Brain microvascular endothelial cell (primary cell): ENCODE measurements around the gene LRRC25.
"Not testable (repeated sequence)": the region's sequence is repeated elsewhere in the genome, so short reads cannot be mapped to it uniquely, and the experiment has no call there.

Experiments used
- DNase-seq: peaks from one replicate; pipeline ENCODE4 v3.0.0-alpha.2; 2020
- H3K27ac ChIP-seq: fragments of 250-450 bp; sonication (Bioruptor Pico); 2 replicates; pipeline ENCODE4 v1.5.1; 2020; ENCODE audit warnings: mild to moderate bottlenecking, moderate library complexity
- H3K27me3 ChIP-seq: fragments of 250-450 bp; sonication (Bioruptor Pico); replicated peaks from 2 replicates; pipeline ENCODE4 v1.5.1; 2020; ENCODE audit warnings: mild to moderate bottlenecking
- H3K36me3 ChIP-seq: fragments of 250-450 bp; sonication (Bioruptor Pico); replicated peaks from 2 replicates; pipeline ENCODE4 v1.5.1; 2020; ENCODE audit warnings: mild to moderate bottlenecking
- H3K4me3 ChIP-seq: 2 replicates; pipeline ENCODE4 v1.5.1; 2011; ENCODE audit warnings: low read depth, mild to moderate bottlenecking, control low read depth, low read length, moderate library complexity
- in situ Hi-C: cut with HindIII; loops from 2 replicates; pipeline ENCODE4 v1.10.0; 2017; ENCODE audit warnings: low sequenced_read_pairs, low pct_ligation_motif_present
- TF ChIP-seq, protein P1 (sequence below): IDR thresholded peaks from 2 replicates; pipeline ENCODE4 v1.5.1; 2011; ENCODE audit warnings: low read depth, mild to moderate bottlenecking, moderate library complexity, low read length, control low read depth, inconsistent platforms; ENCODE audit errors: missing control alignments

The LRRC25 gene

GRCh38 chr19:18366021-18366435 lies 31.4 kb downstream of the LRRC25 start:
- in situ Hi-C loops = no loop called here
- DNase-seq = no peak
- Histone ChIP-seq H3K4me3 (no peak overlapping the region), H3K27me3 (no peaks in the 10 kb centered on the region), H3K27ac (peak overlapping the region; percentile 98), H3K36me3 (no peaks in the 10 kb centered on the region)
- TF ChIP-seq, protein P1, sequence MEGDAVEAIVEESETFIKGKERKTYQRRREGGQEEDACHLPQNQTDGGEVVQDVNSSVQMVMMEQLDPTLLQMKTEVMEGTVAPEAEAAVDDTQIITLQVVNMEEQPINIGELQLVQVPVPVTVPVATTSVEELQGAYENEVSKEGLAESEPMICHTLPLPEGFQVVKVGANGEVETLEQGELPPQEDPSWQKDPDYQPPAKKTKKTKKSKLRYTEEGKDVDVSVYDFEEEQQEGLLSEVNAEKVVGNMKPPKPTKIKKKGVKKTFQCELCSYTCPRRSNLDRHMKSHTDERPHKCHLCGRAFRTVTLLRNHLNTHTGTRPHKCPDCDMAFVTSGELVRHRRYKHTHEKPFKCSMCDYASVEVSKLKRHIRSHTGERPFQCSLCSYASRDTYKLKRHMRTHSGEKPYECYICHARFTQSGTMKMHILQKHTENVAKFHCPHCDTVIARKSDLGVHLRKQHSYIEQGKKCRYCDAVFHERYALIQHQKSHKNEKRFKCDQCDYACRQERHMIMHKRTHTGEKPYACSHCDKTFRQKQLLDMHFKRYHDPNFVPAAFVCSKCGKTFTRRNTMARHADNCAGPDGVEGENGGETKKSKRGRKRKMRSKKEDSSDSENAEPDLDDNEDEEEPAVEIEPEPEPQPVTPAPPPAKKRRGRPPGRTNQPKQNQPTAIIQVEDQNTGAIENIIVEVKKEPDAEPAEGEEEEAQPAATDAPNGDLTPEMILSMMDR = no peak

DNA sequence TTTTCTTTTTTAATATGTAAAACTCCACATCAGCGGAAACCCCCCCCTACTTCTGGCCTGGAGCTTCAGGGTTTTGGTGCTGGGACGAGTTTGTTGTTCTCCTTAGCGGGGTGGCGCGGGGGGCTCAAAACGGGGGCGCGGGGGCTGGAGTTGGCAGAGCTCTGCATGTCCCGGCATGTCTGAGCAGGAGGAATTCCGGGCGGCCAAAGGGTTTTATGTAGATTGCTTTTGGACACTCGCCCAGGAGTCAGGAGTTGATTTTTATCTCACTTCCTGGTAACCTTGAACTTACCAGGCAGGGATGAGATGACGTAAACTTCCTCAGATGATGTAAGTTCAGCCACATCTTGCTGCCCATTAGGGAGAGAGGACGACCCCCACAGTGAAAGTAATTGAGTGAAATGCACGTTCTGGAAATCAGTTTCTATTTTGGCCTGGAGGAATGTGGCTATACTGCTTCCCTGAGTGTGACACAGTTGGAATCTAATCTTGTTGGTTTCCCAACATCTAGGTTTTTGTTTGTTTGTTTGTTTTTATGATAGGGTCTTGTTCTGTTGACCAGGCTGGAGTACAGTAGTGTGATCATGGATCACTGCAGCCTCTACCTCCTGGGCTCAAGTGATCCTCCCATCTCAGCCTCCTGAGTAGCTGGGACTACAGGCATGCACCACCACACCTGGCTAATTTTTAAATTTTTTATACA lies 32.4 kb downstream of the LRRC25 start:
- Histone ChIP-seq H3K27me3 (no peaks in the 10 kb centered on the region), H3K27ac (peak overlapping the region; percentile 98), H3K36me3 (no peaks in the 10 kb centered on the region), H3K4me3 (no peak overlapping the region)
- in situ Hi-C loops = no loop called here
- TF ChIP-seq, protein P1 = no peak
- DNase-seq = peak; percentile 99

DNA sequence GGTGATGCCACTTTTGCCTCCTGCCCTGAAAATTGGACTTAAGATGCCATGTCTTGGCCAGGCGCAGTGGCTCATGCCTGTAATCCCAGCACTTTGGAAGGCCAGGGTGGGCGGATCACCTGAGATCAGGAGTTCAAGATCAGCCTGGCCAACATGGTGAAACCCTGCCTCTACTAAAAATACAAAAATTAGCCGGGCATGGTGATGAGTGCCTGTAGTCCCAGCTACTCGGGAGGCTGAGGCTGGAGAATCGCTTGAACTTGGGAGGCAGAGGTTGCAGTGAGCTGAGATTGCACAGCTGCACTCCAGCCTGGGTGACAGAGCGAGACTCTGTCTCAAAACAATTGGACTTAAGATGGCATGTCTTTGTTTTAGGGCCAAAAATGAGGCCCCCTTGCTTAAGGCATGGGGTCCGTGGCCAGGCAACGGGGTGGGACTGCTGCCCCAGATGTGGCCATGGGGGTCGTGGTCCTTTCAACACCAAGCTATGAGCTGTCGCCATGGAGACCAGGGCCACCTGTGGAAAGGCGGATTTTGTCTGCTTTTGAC lies 33.1 kb downstream of the LRRC25 start:
- DNase-seq, H3K4me3 ChIP-seq, H3K36me3 ChIP-seq, H3K27me3 ChIP-seq, in situ Hi-C loops: not testable (repeated sequence)
- H3K27ac ChIP-seq = peak overlapping the region; percentile 98

DNA sequence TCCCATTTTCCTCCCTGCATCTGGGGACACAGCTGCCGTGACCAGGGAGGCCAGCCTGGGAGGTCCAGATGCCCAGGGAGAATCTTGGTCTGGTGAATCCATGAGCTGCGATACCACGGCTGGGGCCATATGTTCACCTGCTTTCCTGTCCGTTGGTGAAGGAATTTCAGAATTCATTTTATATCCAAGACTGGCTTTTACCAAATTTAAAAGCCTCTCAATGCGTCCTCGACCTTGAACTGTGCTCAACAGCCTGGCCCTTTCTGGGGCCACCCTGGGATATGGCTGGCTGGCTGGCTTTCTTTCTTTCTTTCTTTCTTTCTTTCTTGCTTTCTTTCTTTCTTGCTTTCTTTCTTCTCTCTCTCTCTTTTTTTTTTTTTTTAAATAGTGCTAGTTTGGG lies 33.6 kb downstream of the LRRC25 start:
- in situ Hi-C loops = no loop called here

DNA sequence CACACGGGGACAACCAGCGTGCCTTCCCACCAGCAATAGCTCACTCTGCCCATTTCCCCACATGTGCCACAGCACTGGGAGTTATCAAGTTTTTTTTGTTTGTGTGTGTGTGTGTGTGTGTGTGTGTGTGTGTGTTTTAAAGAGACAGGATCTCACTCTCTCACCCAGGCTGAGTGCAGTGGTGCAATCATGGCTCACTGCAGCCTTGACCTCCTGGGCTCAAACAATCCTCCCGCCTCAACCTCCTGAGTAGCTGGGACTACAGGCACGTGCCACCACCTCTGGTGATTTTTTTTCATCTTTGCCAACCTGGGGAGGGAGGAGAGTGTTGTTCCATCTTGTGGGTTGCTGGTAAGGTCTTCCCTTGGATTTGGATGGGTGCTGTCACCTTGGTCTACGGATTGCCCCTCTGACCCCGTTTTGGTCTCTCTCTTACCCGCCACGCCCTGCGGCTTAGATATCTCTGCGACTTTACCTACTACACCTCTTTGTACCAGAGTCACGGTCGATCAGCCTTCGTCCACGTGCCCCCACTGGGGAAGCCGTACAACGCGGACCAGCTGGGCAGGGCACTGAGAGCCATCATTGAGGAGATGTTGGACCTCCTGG lies 34.4 kb downstream of the LRRC25 start:
- TF ChIP-seq, protein P1 = no peak
- H3K27me3 ChIP-seq = no peaks in the 10 kb centered on the region
- in situ Hi-C loops = no loop called here
- DNase-seq = no peak
- H3K4me3 ChIP-seq = no peak overlapping the region
- peaks cover 4% of the 10 kb centered on the region for H3K36me3 ChIP-seq
- no peak overlapping the region for H3K27ac ChIP-seq

More for the DNA sequence above, 33.6 kb downstream of the LRRC25 start:
- TF ChIP-seq, protein P1 = no peak
- no peak for DNase-seq
- no peak overlapping the region for H3K4me3 ChIP-seq
- peak overlapping the region; percentile 98 for H3K27ac ChIP-seq
- peaks cover 4% of the 10 kb centered on the region for H3K36me3 ChIP-seq
- H3K27me3 ChIP-seq = no peaks in the 10 kb centered on the region

- no peak overlapping the region for H3K4me3 ChIP-seq
- TF ChIP-seq, protein P1 = no peak
- no peak overlapping the region for H3K27ac ChIP-seq
- no peaks in the 10 kb centered on the region for H3K27me3 ChIP-seq
- no peak for DNase-seq
- in situ Hi-C loops = no loop called here
- H3K36me3 ChIP-seq = peaks cover 12% of the 10 kb centered on the region
Measured at GRCh38 chr19:18361646-18362045, 35.8 kb downstream of the LRRC25 start.
